ENCODE measurements around the gene SGMS2. TPM values are rescaled to one million over a fixed set of nuclear protein-coding genes. Genes with fewer than 3 reads are reported as not detected.

SGMS2 gene
- total RNA-seq (10 to 100 TPM in 3 of 7 donors, 1 to 10 TPM in 4; 2.9 to 35.5 (median 7.3) TPM), polyA plus RNA-seq (under 1 TPM; 0.20 to 0.48 (median 0.26) TPM)
- long read RNA-seq, donor 1 = 0 reads
- long read RNA-seq, donor 2 = 0 reads

DNA sequence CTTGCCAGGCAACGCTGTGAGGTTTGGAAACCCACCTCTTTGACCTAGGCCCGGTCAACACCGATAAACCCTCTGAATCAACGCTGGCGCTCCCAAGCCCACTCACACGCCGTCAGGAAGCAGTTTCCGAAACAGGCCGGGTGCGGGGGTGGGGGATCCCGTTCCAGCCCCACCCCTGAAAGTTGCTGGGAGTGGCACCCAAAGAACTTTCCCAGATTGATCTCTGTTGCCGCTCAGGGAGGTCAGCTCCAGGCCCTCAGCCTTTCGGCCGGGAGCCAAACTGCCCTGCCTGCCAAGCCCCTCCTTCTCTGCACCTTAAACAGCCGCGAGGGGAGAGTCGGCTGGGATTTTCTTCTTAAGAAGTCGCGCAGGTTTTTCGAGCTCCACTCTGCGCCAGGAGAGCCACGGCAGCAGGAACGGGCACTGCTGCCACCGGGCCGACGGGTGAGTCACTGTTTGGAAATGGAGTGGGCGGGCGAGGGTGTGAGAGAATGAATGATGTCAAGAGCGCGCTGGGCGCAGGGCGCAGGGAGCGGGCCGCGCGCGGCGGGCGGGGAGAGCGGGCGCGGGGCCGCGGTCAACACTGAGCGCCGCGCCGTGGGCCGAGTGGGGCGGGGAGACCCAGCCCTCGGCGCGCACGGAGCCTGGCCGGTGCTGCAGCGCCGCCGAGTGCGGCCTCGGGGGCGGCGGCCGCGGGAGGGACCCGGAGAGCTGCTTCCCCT is at the start of gene SGMS2:
Gene SGMS2, plus strand, starts transcription at position 583 of the 722 bp plus-strand sequence. CDS start 70,622 bp downstream, outside the sequence.
- peaks cover 0 to 53% (median 14%) of the 10 kb centered on the region in 7 donors for H3K27me3 ChIP-seq (replicated peaks in 1 of 7)

GRCh38 chr4:107777890-107778289 is 46.8 kb upstream of the SGMS2 start:
- intact Hi-C loops (cut with DNase I; ENCODE audit: low total_unique reads) = no loop called here
- TF ChIP-seq POLR2A (IDR thresholded peaks at IDR 0.05) = no peak
- TF ChIP-seq, protein P1, sequence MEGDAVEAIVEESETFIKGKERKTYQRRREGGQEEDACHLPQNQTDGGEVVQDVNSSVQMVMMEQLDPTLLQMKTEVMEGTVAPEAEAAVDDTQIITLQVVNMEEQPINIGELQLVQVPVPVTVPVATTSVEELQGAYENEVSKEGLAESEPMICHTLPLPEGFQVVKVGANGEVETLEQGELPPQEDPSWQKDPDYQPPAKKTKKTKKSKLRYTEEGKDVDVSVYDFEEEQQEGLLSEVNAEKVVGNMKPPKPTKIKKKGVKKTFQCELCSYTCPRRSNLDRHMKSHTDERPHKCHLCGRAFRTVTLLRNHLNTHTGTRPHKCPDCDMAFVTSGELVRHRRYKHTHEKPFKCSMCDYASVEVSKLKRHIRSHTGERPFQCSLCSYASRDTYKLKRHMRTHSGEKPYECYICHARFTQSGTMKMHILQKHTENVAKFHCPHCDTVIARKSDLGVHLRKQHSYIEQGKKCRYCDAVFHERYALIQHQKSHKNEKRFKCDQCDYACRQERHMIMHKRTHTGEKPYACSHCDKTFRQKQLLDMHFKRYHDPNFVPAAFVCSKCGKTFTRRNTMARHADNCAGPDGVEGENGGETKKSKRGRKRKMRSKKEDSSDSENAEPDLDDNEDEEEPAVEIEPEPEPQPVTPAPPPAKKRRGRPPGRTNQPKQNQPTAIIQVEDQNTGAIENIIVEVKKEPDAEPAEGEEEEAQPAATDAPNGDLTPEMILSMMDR (IDR thresholded peaks at IDR 0.05 in 8 of 11, conservative IDR thresholded peaks at IDR 0.05 in 3 of 11) = no peak
- no peak for TF ChIP-seq POLR2AphosphoS5 (IDR thresholded peaks at IDR 0.05)

More for the DNA sequence above, at the start of gene SGMS2:
- peak; percentile 64 to 79 (median 68) for TF ChIP-seq POLR2AphosphoS5 (IDR thresholded peaks at IDR 0.05)
- no peak for TF ChIP-seq POLR2A (IDR thresholded peaks at IDR 0.05)
- TF ChIP-seq, protein P1 (IDR thresholded peaks at IDR 0.05 in 8 of 11, conservative IDR thresholded peaks at IDR 0.05 in 3 of 11) = no peak
- intact Hi-C loops (cut with DNase I; ENCODE audit: low total_unique reads) = no loop called here
- no peaks in the 10 kb centered on the region for H3K9me3 ChIP-seq
- peak within 1 kb of the TSS; percentile 21 to 75 (median 48) for H3K4me3 ChIP-seq
- peak; percentile 90 for DNase-seq
- peak within 1 kb of the TSS in 7 of 8 donors; percentile 65 to 91 (median 77) for H3K27ac ChIP-seq
- WGBS, 5 donors = 0 to 2% (median 1%) methylated on average over 19 to 65 of the region's 65 CpGs
- peaks cover 0 to 47% (median 16%) of the 10 kb centered on the region in 6 donors for H3K4me1 ChIP-seq
- no peaks in the 10 kb centered on the region for H3K36me3 ChIP-seq

GRCh38 chr4:107778784-107779530 is 45.8 kb upstream of the SGMS2 start:
- Histone ChIP-seq H3K9me3 (peaks cover 8 to 30% (median 24%) of the 10 kb centered on the region in 8 donors), H3K4me3 (no peak overlapping the region), H3K4me1 (no peaks in the 10 kb centered on the region), H3K27me3 (replicated peaks in 1 of 7) (peaks cover 0 to 5% (median 0%) of the 10 kb centered on the region in 7 donors), H3K36me3 (no peaks in the 10 kb centered on the region), H3K27ac (no peak overlapping the region)
- TF ChIP-seq POLR2A (IDR thresholded peaks at IDR 0.05) (no peak), POLR2AphosphoS5 (IDR thresholded peaks at IDR 0.05) (no peak)
- TF ChIP-seq, protein P1 (IDR thresholded peaks at IDR 0.05 in 8 of 11, conservative IDR thresholded peaks at IDR 0.05 in 3 of 11) = no peak
- 68 to 90% (median 78%) methylated on average over 2 of the region's 2 CpGs for WGBS, 5 donors
- DNase-seq = no peak
- intact Hi-C loops (cut with DNase I; ENCODE audit: low total_unique reads) = no loop called here

More at GRCh38 chr4:107777890-107778289, 46.8 kb upstream of the SGMS2 start:
- Histone ChIP-seq H3K36me3 (no peaks in the 10 kb centered on the region), H3K4me1 (no peaks in the 10 kb centered on the region), H3K27ac (no peak overlapping the region), H3K4me3 (no peak overlapping the region), H3K27me3 (replicated peaks in 1 of 7) (peaks cover 0 to 5% (median 0%) of the 10 kb centered on the region in 7 donors), H3K9me3 (peaks cover 8 to 30% (median 24%) of the 10 kb centered on the region in 8 donors)
- DNase-seq = no peak
